GM19351 (cell line): ENCODE data around the gene NECAB3.

Experiments
- ATAC-seq: cut with Tn5 transposase; IDR thresholded peaks from one replicate; pipeline ENCODE4 v1.9.1; 2021; ENCODE audit warnings: mild to moderate bottlenecking, moderate library complexity; ENCODE audit not compliant: unreplicated experiment

Gene NECAB3

DNA sequence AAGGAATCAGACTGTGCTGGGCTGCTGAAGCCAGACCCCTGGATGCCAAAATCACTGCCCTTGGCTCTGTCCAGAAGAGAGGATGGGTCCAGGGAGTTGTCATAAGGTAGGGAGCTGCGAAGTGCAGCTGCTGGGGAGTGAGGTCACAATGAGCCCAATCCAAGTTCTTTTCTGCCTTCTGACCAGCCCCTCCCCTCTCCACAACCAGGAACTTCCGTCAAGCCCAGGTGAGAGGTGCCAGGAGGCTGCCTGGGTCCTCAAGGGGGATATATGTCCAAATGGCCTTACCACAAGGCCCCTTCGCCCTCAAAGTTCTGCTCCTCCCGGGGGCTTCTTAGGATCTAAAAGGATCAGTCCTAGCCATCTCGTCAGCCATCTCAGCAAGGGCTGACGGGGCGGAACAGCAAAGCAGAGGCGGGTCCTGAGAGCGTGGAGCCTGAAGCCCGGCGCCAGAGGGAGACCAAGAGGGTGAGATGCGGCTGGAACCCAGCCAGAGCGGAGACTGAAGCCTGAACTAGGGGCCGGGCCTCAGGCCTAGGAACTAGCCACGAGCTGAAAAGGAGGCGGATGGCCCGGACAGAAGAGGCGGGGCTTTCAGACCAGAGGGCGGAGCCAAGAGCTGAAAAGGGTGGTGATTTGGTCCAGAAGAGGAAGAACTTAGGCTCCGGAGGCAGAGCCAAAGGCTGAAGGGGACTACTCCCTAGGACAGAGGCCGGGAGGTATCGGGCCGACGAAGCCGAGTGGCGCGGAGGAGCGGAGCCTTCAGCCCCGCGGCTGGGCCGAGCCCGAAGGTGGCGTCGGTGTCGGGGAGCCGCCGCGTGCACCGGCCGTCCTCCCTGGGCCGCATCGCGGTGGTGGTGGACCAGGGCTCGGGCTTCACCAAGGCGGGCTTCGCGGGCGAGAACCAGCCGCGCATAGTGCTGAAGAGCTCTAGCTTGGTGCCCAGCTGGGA, 7.7 kb downstream of the NECAB3 start, which contains the start of gene ACTL10:
ACTL10 (plus strand) TSS at position 651 of the 952 bp plus-strand sequence. CDS start 555 bp downstream, outside the sequence.
- ATAC-seq: peak; percentile 66

DNA sequence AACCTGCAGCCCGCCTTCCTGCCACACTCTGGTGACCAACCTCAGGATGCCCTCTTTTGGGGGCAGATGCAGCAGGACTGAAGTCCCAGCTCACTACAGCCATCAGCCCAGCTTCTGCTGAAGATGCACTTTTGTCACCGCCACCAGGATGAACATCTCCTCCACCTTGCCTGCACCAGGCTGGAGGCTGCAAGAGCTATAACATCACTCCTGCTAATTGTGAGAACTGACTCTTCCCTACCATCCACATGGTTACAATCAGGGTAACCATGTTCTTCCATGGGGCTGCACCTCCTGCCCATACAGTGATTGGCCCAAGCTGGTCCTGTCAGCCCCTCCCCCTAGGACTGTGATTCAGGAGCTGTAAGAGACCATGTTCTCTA, 9.5 kb downstream of the NECAB3 start:
- no peak for ATAC-seq

DNA sequence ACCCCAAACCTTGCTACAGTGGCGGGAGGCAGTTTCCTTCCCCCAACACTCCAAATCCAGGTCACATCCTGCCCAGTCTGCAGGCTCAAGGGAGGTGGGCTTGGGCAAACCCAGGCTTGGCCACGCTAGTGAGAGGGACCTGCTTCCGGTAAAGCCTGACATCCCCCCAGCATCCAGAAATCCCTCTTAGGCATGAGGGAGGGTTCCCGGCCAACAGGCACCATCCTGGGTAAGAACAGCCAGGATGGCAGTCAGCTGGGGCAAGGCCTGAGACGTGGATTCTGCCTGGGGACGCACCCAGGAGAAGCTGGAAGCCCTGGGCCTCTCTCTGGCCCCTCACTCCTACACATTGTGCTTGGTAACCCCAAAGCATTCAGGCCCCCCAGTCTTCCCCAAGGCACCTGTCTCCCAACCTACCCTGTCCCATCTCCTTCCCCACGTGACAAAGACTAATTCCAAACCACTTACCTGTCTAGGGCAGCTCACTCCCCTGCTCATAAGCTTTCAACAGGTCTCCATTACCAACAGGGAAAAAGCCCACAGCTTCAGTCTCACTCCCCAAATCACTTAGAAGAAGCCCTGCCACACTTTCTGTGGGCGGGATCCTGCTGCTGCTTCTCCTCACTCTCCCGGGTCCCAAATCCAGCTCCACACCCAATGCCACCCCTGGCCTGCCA, 10.0 kb downstream of the NECAB3 start:
- ATAC-seq: no peak

- ATAC-seq: peak; percentile 54
Observed at GRCh38 chr20:33663161-33664084, 10.8 kb downstream of the NECAB3 start.

DNA sequence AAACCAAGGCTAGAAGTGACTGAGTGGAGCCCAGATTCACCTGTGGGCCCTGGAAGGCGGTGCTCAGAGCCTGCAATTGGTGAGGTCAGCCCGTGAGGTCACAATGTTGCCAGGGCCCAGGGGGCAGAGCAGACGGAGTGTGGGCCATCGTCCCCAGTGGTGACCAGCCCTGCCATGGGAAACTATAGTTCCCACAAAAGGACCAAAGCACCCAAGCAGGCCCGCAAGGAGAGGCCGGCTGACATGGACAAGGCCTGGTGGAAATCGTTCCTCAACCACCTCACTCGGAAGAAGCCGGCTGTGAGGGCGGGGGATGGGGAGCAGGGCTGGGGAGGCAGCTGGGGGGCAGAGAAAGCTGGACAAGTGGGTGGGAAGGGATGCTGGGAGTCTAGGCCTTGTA, 12.1 kb downstream of the NECAB3 start, which contains the start of gene C20orf144:
C20orf144 (plus strand) TSS at position 156 of the 400 bp plus-strand sequence; CDS start at position 175, 19 bp downstream.
- ATAC-seq: no peak

GRCh38 chr20:33660685-33661058, 13.6 kb downstream of the NECAB3 start:
- no peak for ATAC-seq

GRCh38 chr20:33660035-33660684, 14.1 kb downstream of the NECAB3 start:
- ATAC-seq: no peak

GRCh38 chr20:33659341-33660034, 14.7 kb downstream of the NECAB3 start:
- no peak for ATAC-seq

GRCh38 chr20:33658929-33659328, 15.3 kb downstream of the NECAB3 start:
- no peak for ATAC-seq

DNA sequence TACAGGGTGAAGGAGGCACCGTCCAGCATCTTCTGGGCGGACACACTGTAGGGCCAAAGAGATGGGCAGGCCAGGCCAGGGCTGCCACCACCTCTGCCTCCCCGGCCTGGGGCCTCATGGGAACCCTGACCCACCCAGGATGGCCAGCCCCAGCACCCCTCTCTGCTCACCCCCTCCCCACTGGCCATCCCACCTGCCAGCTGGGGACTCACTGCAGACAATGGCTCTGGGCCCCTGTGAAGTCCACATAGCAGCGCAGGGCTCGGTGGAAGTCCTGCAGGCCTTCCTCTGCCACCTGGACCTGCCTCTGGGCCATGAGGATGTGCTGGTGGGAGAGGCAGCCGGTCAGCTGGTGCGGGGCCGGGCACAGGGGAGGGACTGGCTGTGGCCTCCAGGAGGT, 15.7 kb downstream of the NECAB3 start:
- ATAC-seq: no peak

DNA sequence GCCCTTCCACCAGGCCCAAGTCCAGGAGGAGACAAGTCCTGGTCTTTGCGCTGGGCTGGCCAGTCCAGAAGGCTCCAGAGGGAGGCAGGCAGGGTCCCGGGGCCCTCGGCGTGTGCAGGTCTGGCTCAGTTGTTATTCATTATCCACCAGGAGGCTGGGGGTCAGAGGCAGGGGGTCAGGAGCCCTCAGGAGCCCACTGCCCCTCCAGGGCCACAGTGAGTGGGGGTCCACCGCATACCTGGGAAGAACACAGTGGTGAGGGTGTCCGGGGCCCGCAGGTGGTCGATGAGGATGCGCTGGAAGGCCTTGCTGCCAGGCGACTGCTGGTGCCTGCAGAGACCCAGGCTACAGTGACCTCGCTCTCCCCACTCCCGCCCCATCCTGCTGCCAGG, 16.5 kb downstream of the NECAB3 start:
- ATAC-seq: no peak

DNA sequence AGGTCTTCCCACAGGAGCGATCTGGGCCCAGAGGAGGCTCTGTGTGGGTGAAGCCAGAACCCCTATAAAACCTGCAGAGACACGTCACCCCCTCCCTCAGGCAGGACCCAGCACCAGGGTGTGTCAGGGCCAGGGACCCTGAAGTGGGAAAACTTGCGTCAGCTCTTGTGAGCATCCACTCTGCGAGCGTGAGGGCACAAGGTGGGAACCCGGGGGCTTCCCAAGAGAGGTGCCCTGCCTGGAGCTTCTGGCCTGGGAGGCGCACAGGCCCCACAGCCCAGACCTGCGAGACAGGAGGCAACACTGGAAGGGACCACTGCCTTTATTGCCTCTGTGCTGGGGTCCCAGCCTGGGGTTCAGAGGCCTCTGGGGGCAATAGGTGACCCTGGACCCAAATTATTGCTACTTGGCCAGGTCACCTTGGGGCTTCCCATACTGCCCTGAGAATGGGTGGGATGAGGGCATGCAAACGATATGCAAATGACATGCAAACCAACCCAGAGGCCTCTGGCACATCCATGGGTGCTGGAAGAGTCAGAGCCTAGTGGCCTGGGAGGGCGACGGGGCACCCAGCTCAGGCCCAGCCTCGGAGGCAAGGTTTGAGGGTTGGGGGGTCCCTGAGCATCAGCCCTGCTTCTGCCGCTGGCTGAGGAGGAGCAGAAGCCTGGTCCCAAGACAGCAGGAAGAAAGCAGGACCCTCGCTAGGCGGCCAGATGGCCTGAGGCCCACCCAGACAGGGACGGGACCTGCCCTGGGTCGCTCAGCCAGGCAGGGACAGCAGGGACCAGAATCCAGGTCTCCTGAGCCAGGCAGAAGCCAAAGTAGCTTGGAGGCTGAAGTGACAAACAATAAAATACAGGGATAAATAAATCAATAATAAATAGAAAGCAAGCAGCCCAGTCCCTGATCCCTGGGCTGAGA, 17.2 kb downstream of the NECAB3 start:
- no peak for ATAC-seq

- no peak for ATAC-seq
Observed at GRCh38 chr20:33656010-33656782, 18.0 kb downstream of the NECAB3 start.

DNA sequence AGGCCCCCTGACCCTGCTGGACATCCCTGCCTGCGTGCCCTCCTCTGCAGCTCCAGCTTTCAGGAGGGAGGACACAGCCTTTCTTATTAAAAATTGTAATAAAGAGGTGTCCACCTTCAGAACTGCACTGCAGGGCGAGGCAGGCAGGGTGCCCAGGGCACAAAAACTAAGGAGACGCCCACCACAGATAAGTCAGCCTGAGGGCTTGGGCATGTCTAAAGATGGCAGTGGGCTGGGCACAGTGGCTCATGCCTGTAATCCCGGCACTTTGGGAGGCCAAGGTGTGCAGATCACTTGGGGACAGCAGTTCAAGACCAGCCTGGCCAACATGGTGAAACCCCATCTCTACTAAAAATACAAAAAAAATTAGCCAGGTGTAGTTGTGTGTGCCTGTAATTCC, 19.1 kb downstream of the NECAB3 start:
- ATAC-seq: no peak

GRCh38 chr20:33654680-33655161, 19.5 kb downstream of the NECAB3 start:
- no peak for ATAC-seq

DNA sequence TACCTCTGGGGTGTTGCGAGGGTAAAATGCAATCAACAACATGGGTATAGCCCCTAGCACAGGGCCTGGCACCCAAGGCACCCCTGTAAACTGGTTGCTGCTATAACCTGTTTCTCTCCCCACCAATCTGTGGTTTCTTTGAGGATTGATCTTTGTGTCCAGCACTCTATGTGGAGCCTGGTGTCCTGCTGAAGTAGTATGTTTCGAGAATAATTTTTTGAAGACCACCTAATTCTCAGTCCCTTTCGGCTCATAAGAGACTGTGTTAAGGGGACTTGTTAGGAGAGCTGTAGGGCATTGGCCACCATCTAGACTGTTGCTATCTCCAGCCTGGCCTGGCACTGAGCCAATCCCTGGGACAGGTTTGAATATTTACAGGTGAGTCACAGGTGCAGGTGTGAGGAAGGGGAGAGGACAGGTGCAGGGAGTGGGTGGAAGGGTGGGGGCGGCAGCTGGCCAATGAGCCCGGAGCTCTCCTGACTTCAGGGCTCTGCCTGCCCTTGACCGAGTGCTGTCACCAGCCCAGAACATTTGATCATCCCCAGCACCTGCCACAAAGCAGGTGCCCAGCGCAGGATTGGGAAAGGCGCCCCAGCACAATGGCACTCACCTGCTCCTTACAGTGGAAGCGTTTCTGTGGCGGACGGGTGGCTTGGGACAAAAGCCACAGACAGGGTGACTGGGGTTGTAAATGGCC, 20.2 kb downstream of the NECAB3 start:
- no peak for ATAC-seq

- ATAC-seq: no peak
Observed at GRCh38 chr20:33653218-33653899, 20.9 kb downstream of the NECAB3 start.
